PC-3 (cell line): ENCODE data around the gene SEC61B. TPM values are rescaled to one million over a fixed set of nuclear protein-coding genes. Genes with fewer than 3 reads are reported as not detected.

ENCODE experiments used
- ATAC-seq: fragments of 200-7000 bp; cut with Tn5 transposase; 2 replicates; pipeline ENCODE4 v1.9.1; 2020; ENCODE audit warnings: mild to moderate bottlenecking, moderate library complexity
- BruUV-seq: library from RNA; stranded (reverse); fragments of 400-500 nt; replicated peaks from 2 replicates; lab custom pipeline; 2021; lab: Mats Ljungman, UMichigan
- CTCF ChIA-PET: fragments of 300-600 bp; sonication (Branson Sonifier 250); formaldehyde crosslinking; loops from one replicate; lab custom pipeline; 2022; ENCODE audit warnings: antibody characterized with exemption; lab: Charles Lee
- POLR2A ChIA-PET: fragments of 300-600 bp; sonication (Branson Sonifier 250); formaldehyde crosslinking; loops from one replicate; lab custom pipeline; 2022; ENCODE audit warnings: antibody characterized with exemption; ENCODE audit not compliant: unreplicated experiment; lab: Charles Lee
- DNase-seq: peaks from one replicate; pipeline ENCODE4 v3.0.0-alpha.2; 2015
- H2AFZ ChIP-seq: fragments of 300-600 bp; sonication (generic); 2 replicates; pipeline ENCODE4 v1.6.0; 2016; ENCODE audit warnings: antibody characterized with exemption, low read length
- H3F3A ChIP-seq: fragments of 300-600 bp; sonication (generic); one replicate; pipeline ENCODE4 v1.6.0; 2017; ENCODE audit warnings: antibody characterized with exemption, low read length, control low read depth, mild to moderate bottlenecking; ENCODE audit not compliant: unreplicated experiment
- H3K27ac ChIP-seq: fragments of 300-600 bp; sonication (generic); 2 replicates; pipeline ENCODE4 v1.5.1; 2016; ENCODE audit warnings: mild to moderate bottlenecking, low read length
- H3K27me3 ChIP-seq: fragments of 300-600 bp; sonication (generic); 2 replicates; pipeline ENCODE4 v1.6.1; 2016; ENCODE audit warnings: low read length, mixed read lengths
- H3K36me3 ChIP-seq: fragments of 300-600 bp; sonication (generic); 2 replicates; pipeline ENCODE4 v1.6.1; 2016; ENCODE audit warnings: low read depth, mixed run types, low read length, mixed read lengths
- H3K4me1 ChIP-seq: fragments of 300-600 bp; sonication (generic); 2 replicates; pipeline ENCODE4 v1.5.1; 2016; ENCODE audit warnings: low read length; ENCODE audit not compliant: insufficient read depth
- H3K4me2 ChIP-seq: fragments of 300-600 bp; sonication (generic); 2 replicates; pipeline ENCODE4 v1.6.0; 2016; ENCODE audit warnings: low read length
- H3K4me3 ChIP-seq: fragments of 300-600 bp; sonication (generic); 2 replicates; pipeline ENCODE4 v1.5.1; 2016; ENCODE audit warnings: mild to moderate bottlenecking, low read length, mixed read lengths
- H3K79me2 ChIP-seq: fragments of 300-600 bp; sonication (generic); 2 replicates; pipeline ENCODE4 v1.6.1; 2017; ENCODE audit warnings: low read length, mixed read lengths
- H3K9ac ChIP-seq: fragments of 300-600 bp; sonication (generic); 2 replicates; pipeline ENCODE4 v1.6.0; 2016; ENCODE audit warnings: mild to moderate bottlenecking, low read length
- H3K9me2 ChIP-seq: fragments of 300-600 bp; sonication (generic); replicated peaks from 2 replicates; pipeline ENCODE4 v1.6.1; 2016; ENCODE audit warnings: mixed run types, low read length, mixed read lengths
- H3K9me3 ChIP-seq: fragments of 300-600 bp; sonication (generic); 2 replicates; pipeline ENCODE4 v1.6.1; 2016; ENCODE audit warnings: low read length, mixed read lengths
- H4K20me1 ChIP-seq: fragments of 300-600 bp; sonication (generic); 2 replicates; pipeline ENCODE4 v1.6.1; 2016; ENCODE audit warnings: low read length, mixed read lengths
- EZH2 ChIP-seq: fragments of 300-600 bp; sonication (generic); IDR thresholded peaks from one replicate; pipeline ENCODE4 v1.6.1; 2017; ENCODE audit warnings: antibody characterized with exemption, mild to moderate bottlenecking, low read length; ENCODE audit not compliant: unreplicated experiment
- EZH2phosphoT487 ChIP-seq: fragments of 300-600 bp; sonication (generic); IDR thresholded peaks from 2 replicates; pipeline ENCODE4 v1.6.1; 2018; ENCODE audit warnings: mild to moderate bottlenecking, antibody characterized with exemption, low read length, borderline replicate concordance
- intact Hi-C: fragments of 100-400 bp; cut with micrococcal nuclease; formaldehyde crosslinking; loops from 2 replicates; pipeline ENCODE4 v1.9.0; 2023
- total RNA-seq: library from RNA; depleted of rRNA; stranded (reverse); fragments of >200 nt; gene quantifications from 2 replicates; pipeline ENCODE4 v1.2.3, GENCODE V29; 2014
- TF ChIP-seq, protein P1 (sequence below): fragments of 300-600 bp; sonication (generic); conservative IDR thresholded peaks from 2 replicates; pipeline ENCODE4 v1.5.1; 2017; ENCODE audit warnings: antibody characterized with exemption, low read depth, mild to moderate bottlenecking, low read length

Gene SEC61B
- total RNA-seq, 1 experiment from 2014 or later: 107 TPM

DNA sequence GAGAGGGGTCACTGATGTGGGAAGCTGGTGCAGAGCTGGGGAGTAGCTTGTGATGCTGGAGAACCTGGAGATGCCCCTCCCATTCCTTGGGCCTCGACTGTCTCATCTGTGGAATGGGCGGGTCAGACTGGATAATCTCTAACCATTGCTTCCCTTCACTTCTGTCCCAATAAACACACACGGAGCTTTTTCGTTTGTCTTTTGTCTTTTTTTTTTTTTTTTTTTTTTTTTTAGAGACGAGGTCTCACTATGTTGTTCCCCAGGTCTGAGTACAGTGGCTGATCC is 36.8 kb upstream of the SEC61B start:
- ChIA-PET CTCF (interaction anchor here (0.5 to 0.6 kb wide), 3 partner anchors 52 to 1074 kb away, joined by 3 read pairs; no protein-coding TSS in a partner anchor), POLR2A (no interaction called here)
- no peak for ATAC-seq
- Histone ChIP-seq H2AFZ (peak overlapping the region; percentile 75; the same call in 1 of the 2 replicates), H3K27ac (no peak overlapping the region), H3K36me3 (no peaks in the 10 kb centered on the region; the same call in 1 of the 2 replicates), H3K27me3 (0 out of 2 replicates have a peak, but pooled peaks cover 3% of the 10 kb centered on the region), H3K9me3 (no peaks in the 10 kb centered on the region), H4K20me1 (no peaks in the 10 kb centered on the region), H3K4me2 (peak overlapping the region; percentile 83; the same call in 1 of the 2 replicates), H3K9me2 (no peaks in the 10 kb centered on the region), H3K4me3 (no peak overlapping the region), H3K4me1 (0 out of 2 replicates have a peak, but pooled peaks cover 5% of the 10 kb centered on the region), H3F3A (no peaks in the 10 kb centered on the region), H3K9ac (no peak overlapping the region), H3K79me2 (no peaks in the 10 kb centered on the region)
- intact Hi-C loops: no loop called here
- DNase-seq: no peak
- no TSS peak for BruUV-seq
- TF ChIP-seq, protein P1, sequence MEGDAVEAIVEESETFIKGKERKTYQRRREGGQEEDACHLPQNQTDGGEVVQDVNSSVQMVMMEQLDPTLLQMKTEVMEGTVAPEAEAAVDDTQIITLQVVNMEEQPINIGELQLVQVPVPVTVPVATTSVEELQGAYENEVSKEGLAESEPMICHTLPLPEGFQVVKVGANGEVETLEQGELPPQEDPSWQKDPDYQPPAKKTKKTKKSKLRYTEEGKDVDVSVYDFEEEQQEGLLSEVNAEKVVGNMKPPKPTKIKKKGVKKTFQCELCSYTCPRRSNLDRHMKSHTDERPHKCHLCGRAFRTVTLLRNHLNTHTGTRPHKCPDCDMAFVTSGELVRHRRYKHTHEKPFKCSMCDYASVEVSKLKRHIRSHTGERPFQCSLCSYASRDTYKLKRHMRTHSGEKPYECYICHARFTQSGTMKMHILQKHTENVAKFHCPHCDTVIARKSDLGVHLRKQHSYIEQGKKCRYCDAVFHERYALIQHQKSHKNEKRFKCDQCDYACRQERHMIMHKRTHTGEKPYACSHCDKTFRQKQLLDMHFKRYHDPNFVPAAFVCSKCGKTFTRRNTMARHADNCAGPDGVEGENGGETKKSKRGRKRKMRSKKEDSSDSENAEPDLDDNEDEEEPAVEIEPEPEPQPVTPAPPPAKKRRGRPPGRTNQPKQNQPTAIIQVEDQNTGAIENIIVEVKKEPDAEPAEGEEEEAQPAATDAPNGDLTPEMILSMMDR: no peak
- TF ChIP-seq EZH2: no peak
- TF ChIP-seq EZH2phosphoT487: no peak

DNA sequence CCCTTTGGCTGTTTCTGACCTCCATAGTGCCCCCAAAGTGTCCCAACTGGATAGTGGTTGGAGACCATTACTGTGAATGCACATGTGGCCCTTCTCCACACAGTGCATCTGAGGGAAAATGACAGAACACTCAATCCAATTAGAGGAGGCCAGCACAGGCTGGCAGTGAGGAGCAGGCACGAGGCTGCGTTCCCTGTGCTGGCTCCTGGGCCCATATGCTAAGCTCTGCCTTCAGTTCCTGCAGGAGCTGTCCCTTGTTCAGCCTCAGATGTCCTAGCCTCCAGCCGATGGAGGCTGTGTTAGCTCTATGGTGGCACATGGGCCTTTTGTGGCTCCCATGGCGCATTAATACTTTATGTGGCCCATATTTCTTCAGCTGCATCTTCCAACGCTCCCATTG is 36.1 kb upstream of the SEC61B start:
- Histone ChIP-seq H3K4me3 (no peak overlapping the region), H4K20me1 (no peaks in the 10 kb centered on the region), H3F3A (no peaks in the 10 kb centered on the region), H3K9me3 (no peaks in the 10 kb centered on the region), H3K4me2 (no peak overlapping the region), H3K27me3 (0 out of 2 replicates have a peak, but pooled peaks cover 3% of the 10 kb centered on the region), H2AFZ (no peak overlapping the region), H3K36me3 (no peaks in the 10 kb centered on the region; the same call in 1 of the 2 replicates), H3K9me2 (no peaks in the 10 kb centered on the region), H3K27ac (no peak overlapping the region), H3K9ac (no peak overlapping the region), H3K79me2 (no peaks in the 10 kb centered on the region), H3K4me1 (0 out of 2 replicates have a peak, but pooled peaks cover 5% of the 10 kb centered on the region)
- POLR2A ChIA-PET: no interaction called here
- intact Hi-C loops: no loop called here
- DNase-seq (no peak), ATAC-seq (no peak)
- CTCF ChIA-PET: no interaction called here
- BruUV-seq: no TSS peak
- TF ChIP-seq EZH2phosphoT487: no peak
- TF ChIP-seq, protein P1: no peak
- no peak for TF ChIP-seq EZH2

DNA sequence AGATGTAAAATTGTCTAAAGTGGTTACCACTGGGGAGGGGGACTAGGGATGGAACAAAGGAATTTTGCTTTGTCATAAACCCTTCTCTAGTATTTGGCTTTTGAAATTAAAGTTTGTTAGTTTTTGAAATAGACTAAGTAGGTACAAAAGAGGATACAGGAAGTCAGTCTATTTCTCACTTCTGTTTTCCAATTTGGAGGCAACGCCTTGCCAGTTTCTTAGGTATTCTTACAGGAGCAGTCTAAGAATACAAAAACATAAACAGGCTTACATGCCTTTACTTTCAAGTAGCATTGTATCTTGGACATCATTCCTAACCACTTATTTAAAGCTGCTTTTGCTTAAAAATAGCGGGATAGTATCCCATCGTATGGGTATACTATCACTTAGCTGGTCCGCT is 34.8 kb upstream of the SEC61B start:
- no peak overlapping the region for H3K4me3 ChIP-seq
- CTCF ChIA-PET: no interaction called here
- H3K9me3 ChIP-seq: no peaks in the 10 kb centered on the region
- no peak overlapping the region for H3K27ac ChIP-seq
- intact Hi-C loops: no loop called here
- no peaks in the 10 kb centered on the region for H3K9me2 ChIP-seq
- no peaks in the 10 kb centered on the region; the same call in 1 of the 2 replicates for H3K36me3 ChIP-seq
- H2AFZ ChIP-seq: no peak overlapping the region
- POLR2A ChIA-PET: no interaction called here
- ATAC-seq: no peak
- DNase-seq: no peak
- no TSS peak for BruUV-seq
- no peaks in the 10 kb centered on the region for H3F3A ChIP-seq
- H3K9ac ChIP-seq: no peak overlapping the region
- no peaks in the 10 kb centered on the region for H3K79me2 ChIP-seq
- H4K20me1 ChIP-seq: no peaks in the 10 kb centered on the region
- 0 out of 2 replicates have a peak, but pooled peaks cover 3% of the 10 kb centered on the region for H3K27me3 ChIP-seq
- 0 out of 2 replicates have a peak, but pooled peaks cover 5% of the 10 kb centered on the region for H3K4me1 ChIP-seq
- TF ChIP-seq EZH2phosphoT487 (no peak), EZH2 (no peak)
- TF ChIP-seq, protein P1: no peak
- H3K4me2 ChIP-seq: no peak overlapping the region
